GM23248 (cell line): ENCODE data around the gene UNC5C. TPM values are rescaled to one million over a fixed set of nuclear protein-coding genes. Genes with fewer than 3 reads are reported as not detected.

ENCODE experiments used
- DNase-seq: peaks from one replicate; pipeline ENCODE4 v3.0.0-alpha.2; 2015
- H2AFZ ChIP-seq: fragments of 200-600 bp; sonication (generic); 2 replicates; pipeline ENCODE4 v1.6.1; 2016; ENCODE audit warnings: antibody characterized with exemption
- H3F3A ChIP-seq: fragments of 200-600 bp; sonication (generic); 2 replicates; pipeline ENCODE4 v1.6.1; 2016; ENCODE audit warnings: mild to moderate bottlenecking, antibody characterized with exemption, mixed run types; ENCODE audit not compliant: insufficient read depth
- H3K27ac ChIP-seq: fragments of 200-600 bp; sonication (generic); 2 replicates; pipeline ENCODE4 v1.5.1; 2016; ENCODE audit warnings: mild to moderate bottlenecking
- H3K27me3 ChIP-seq: fragments of 200-600 bp; sonication (generic); replicated peaks from 2 replicates; pipeline ENCODE4 v1.6.1; 2016; ENCODE audit warnings: mild to moderate bottlenecking; ENCODE audit not compliant: insufficient read depth
- H3K36me3 ChIP-seq: fragments of 200-600 bp; sonication (generic); 2 replicates; pipeline ENCODE4 v1.6.1; 2016; ENCODE audit warnings: low read depth, mild to moderate bottlenecking
- H3K4me1 ChIP-seq: fragments of 200-600 bp; sonication (generic); 2 replicates; pipeline ENCODE4 v1.6.1; 2016; ENCODE audit warnings: mild to moderate bottlenecking; ENCODE audit not compliant: insufficient read depth
- H3K4me2 ChIP-seq: fragments of 200-600 bp; sonication (generic); one replicate; pipeline ENCODE4 v1.6.1; 2016; ENCODE audit warnings: mild to moderate bottlenecking; ENCODE audit not compliant: unreplicated experiment
- H3K4me3 ChIP-seq: fragments of 200-600 bp; sonication (generic); 2 replicates; pipeline ENCODE4 v1.5.1; 2016; ENCODE audit warnings: mild to moderate bottlenecking
- H3K79me2 ChIP-seq: fragments of 200-600 bp; sonication (generic); 2 replicates; pipeline ENCODE4 v1.6.1; 2016; ENCODE audit warnings: mild to moderate bottlenecking; ENCODE audit not compliant: insufficient read depth
- H3K9ac ChIP-seq: fragments of 200-600 bp; sonication (generic); 2 replicates; pipeline ENCODE4 v1.6.1; 2016; ENCODE audit warnings: mild to moderate bottlenecking
- H3K9me2 ChIP-seq: fragments of 200-600 bp; sonication (generic); 2 replicates; pipeline ENCODE4 v1.6.1; 2016; ENCODE audit warnings: mixed run types, mild to moderate bottlenecking, moderate library complexity; ENCODE audit not compliant: insufficient read depth
- H3K9me3 ChIP-seq: fragments of 200-600 bp; sonication (generic); one replicate; pipeline ENCODE4 v1.6.1; 2017; ENCODE audit warnings: low read depth
- H4K20me1 ChIP-seq: fragments of 200-600 bp; sonication (generic); 2 replicates; pipeline ENCODE4 v1.6.0; 2016; ENCODE audit not compliant: insufficient read depth
- EZH2 ChIP-seq: fragments of 200-600 bp; sonication (generic); IDR thresholded peaks from 2 replicates; pipeline ENCODE4 v1.6.1; 2018; ENCODE audit warnings: antibody characterized with exemption, mild to moderate bottlenecking; ENCODE audit not compliant: insufficient read depth, poor library complexity, severe bottlenecking
- EZH2phosphoT487 ChIP-seq: fragments of 200-600 bp; sonication (generic); IDR thresholded peaks from 2 replicates; pipeline ENCODE4 v1.6.1; 2018; ENCODE audit warnings: antibody characterized with exemption, moderate library complexity, mild to moderate bottlenecking, low read depth; ENCODE audit not compliant: insufficient read depth
- WGBS, 2 experiments: methylation state at CpG; one replicate each; pipeline ENCODE4 v1.1.6; 2015 to 2017; ENCODE audit warnings: low lambda C conversion rate in 2 of 2, low coverage in 1 of 2; ENCODE audit errors: missing lambda C conversion rate in 2 of 2; 5-methylcytosine and 5-hydroxymethylcytosine counted together
- in situ Hi-C: fragments of 300-500 bp; cut with MboI; formaldehyde crosslinking; loops from 2 replicates; pipeline ENCODE4 v1.15.0; 2020
- polyA plus RNA-seq: library from polyadenylated mRNA; unstranded; fragments of >200 nt; fragmentation: Nextera tagmentation; extraction: Ambion mirVana; gene quantifications from 2 replicates; pipeline ENCODE4 v1.2.1, GENCODE V29; 2016
- total RNA-seq: library from RNA; depleted of rRNA; stranded (reverse); fragments of >200 nt; shearing (Covaris generic); gene quantifications from 2 replicates; pipeline ENCODE4 v1.2.3, GENCODE V29; 2014

Gene UNC5C
- total and polyA plus RNA-seq, 2 experiments from 2014 or later, result not detected

GRCh38 chr4:95263960-95264359, 284.8 kb downstream of the UNC5C start:
- Histone ChIP-seq H3K36me3 (no peaks in the 10 kb centered on the region), H3F3A (no peaks in the 10 kb centered on the region), H3K9me3 (no peaks in the 10 kb centered on the region), H4K20me1 (no peaks in the 10 kb centered on the region), H3K4me2 (no peak overlapping the region), H3K4me1 (peaks cover 15% of the 10 kb centered on the region), H3K27me3 (0 out of 2 replicates have a peak, but pooled peaks cover 4% of the 10 kb centered on the region), H3K9ac (no peak overlapping the region), H3K9me2 (no peaks in the 10 kb centered on the region), H3K4me3 (no peak overlapping the region), H3K79me2 (no peaks in the 10 kb centered on the region), H2AFZ (no peak overlapping the region), H3K27ac (no peak overlapping the region)
- in situ Hi-C loops, result no loop called here
- DNase-seq, result no peak
- WGBS, 2 experiments, result 5 to 13% methylated on average over 1 of the region's 1 CpG
- TF ChIP-seq EZH2phosphoT487, result no peak
- TF ChIP-seq EZH2, result no peak

GRCh38 chr4:95263391-95263790, 285.4 kb downstream of the UNC5C start:
- Histone ChIP-seq H4K20me1 (no peaks in the 10 kb centered on the region), H3F3A (no peaks in the 10 kb centered on the region), H2AFZ (no peak overlapping the region), H3K27me3 (0 out of 2 replicates have a peak, but pooled peaks cover 4% of the 10 kb centered on the region), H3K4me2 (no peak overlapping the region), H3K9me2 (no peaks in the 10 kb centered on the region), H3K36me3 (no peaks in the 10 kb centered on the region), H3K27ac (no peak overlapping the region), H3K9ac (no peak overlapping the region), H3K4me1 (peaks cover 15% of the 10 kb centered on the region), H3K4me3 (no peak overlapping the region), H3K9me3 (no peaks in the 10 kb centered on the region), H3K79me2 (no peaks in the 10 kb centered on the region)
- TF ChIP-seq EZH2, result no peak
- no peak for TF ChIP-seq EZH2phosphoT487
- in situ Hi-C loops, result no loop called here
- no peak for DNase-seq

- WGBS, 2 experiments, result 38 to 48% methylated on average over 6 of the region's 6 CpGs
- H3K9me3 ChIP-seq, result no peaks in the 10 kb centered on the region
- no peak for DNase-seq
- H4K20me1 ChIP-seq, result no peaks in the 10 kb centered on the region
- no peaks in the 10 kb centered on the region for H3K79me2 ChIP-seq
- H3K27ac ChIP-seq, result no peak overlapping the region
- H3K4me3 ChIP-seq, result no peak overlapping the region
- TF ChIP-seq EZH2, result no peak
- TF ChIP-seq EZH2phosphoT487, result no peak
- H3K9ac ChIP-seq, result no peak overlapping the region
- H3F3A ChIP-seq, result no peaks in the 10 kb centered on the region
- 0 out of 2 replicates have a peak, but pooled peaks cover 3% of the 10 kb centered on the region for H3K4me1 ChIP-seq
- H3K27me3 ChIP-seq, result 0 out of 2 replicates have a peak, but pooled peaks cover 4% of the 10 kb centered on the region
- in situ Hi-C loops, result no loop called here
- H3K36me3 ChIP-seq, result no peaks in the 10 kb centered on the region
- no peak overlapping the region for H3K4me2 ChIP-seq
- H3K9me2 ChIP-seq, result no peaks in the 10 kb centered on the region
- peak overlapping the region; percentile 49; the same call in 1 of the 2 replicates for H2AFZ ChIP-seq
Measured at GRCh38 chr4:95256108-95256835, 292.5 kb downstream of the UNC5C start.

GRCh38 chr4:95255396-95256107, 293.2 kb downstream of the UNC5C start:
- H3K27me3 ChIP-seq, result 0 out of 2 replicates have a peak, but pooled peaks cover 4% of the 10 kb centered on the region
- peak overlapping the region; percentile 49 for H2AFZ ChIP-seq
- no peak overlapping the region for H3K4me2 ChIP-seq
- H3K9ac ChIP-seq, result no peak overlapping the region
- H4K20me1 ChIP-seq, result no peaks in the 10 kb centered on the region
- no peak overlapping the region for H3K27ac ChIP-seq
- WGBS, 2 experiments, result 47 to 57% methylated on average over 8 of the region's 8 CpGs
- 0 out of 2 replicates have a peak overlapping the region, but pooled peaks have one; percentile 27 for H3K4me3 ChIP-seq
- DNase-seq, result peak; percentile 70
- no peaks in the 10 kb centered on the region for H3K9me3 ChIP-seq
- no peaks in the 10 kb centered on the region for H3F3A ChIP-seq
- no peak for TF ChIP-seq EZH2
- no peak for TF ChIP-seq EZH2phosphoT487
- H3K9me2 ChIP-seq, result no peaks in the 10 kb centered on the region
- no peaks in the 10 kb centered on the region for H3K79me2 ChIP-seq
- in situ Hi-C loops, result no loop called here
- no peaks in the 10 kb centered on the region for H3K36me3 ChIP-seq
- 0 out of 2 replicates have a peak, but pooled peaks cover 3% of the 10 kb centered on the region for H3K4me1 ChIP-seq
